ENCODE data around the gene RHBG.

RHBG gene

GRCh38 chr1:156413391-156414246 lies 44.6 kb downstream of the RHBG start:
- TF ChIP-seq Cebpa-rat (IDR thresholded peaks at IDR 0.05), result no peak
- no peak overlapping the region for H3K4me2 ChIP-seq
- no peak overlapping the region for H3K9ac ChIP-seq
- H3K4me1 ChIP-seq, result no peaks in the 10 kb centered on the region
- H4K20me1 ChIP-seq, result no peaks in the 10 kb centered on the region; the same call in 1 of the 2 replicates
- no peak overlapping the region for H3K27ac ChIP-seq
- no peaks in the 10 kb centered on the region for H3K36me3 ChIP-seq
- peaks cover 59% of the 10 kb centered on the region for H3K27me3 ChIP-seq
- no peak overlapping the region for H3K4me3 ChIP-seq
- H3K9me3 ChIP-seq, result no peaks in the 10 kb centered on the region

- Histone ChIP-seq H3K4me3 (no peak overlapping the region), H3K9me3 (no peaks in the 10 kb centered on the region), H3K36me3 (no peaks in the 10 kb centered on the region), H3K9ac (no peak overlapping the region), H4K20me1 (no peaks in the 10 kb centered on the region; the same call in 1 of the 2 replicates), H3K27me3 (peaks cover 68% of the 10 kb centered on the region), H3K4me1 (no peaks in the 10 kb centered on the region), H3K27ac (no peak overlapping the region), H3K4me2 (no peak overlapping the region)
- TF ChIP-seq Cebpa-rat (IDR thresholded peaks at IDR 0.05), result no peak
Measured at GRCh38 chr1:156414461-156415064, 45.6 kb downstream of the RHBG start.

- no peaks in the 10 kb centered on the region for H3K4me1 ChIP-seq
- H3K4me2 ChIP-seq, result no peak overlapping the region
- peaks cover 16% of the 10 kb centered on the region; the same call in 1 of the 2 replicates for H4K20me1 ChIP-seq
- no peak overlapping the region for H3K4me3 ChIP-seq
- peaks cover 83% of the 10 kb centered on the region for H3K27me3 ChIP-seq
- H3K27ac ChIP-seq, result no peak overlapping the region
- H3K9me3 ChIP-seq, result peaks cover 17% of the 10 kb centered on the region
- no peak overlapping the region for H3K9ac ChIP-seq
- H3K36me3 ChIP-seq, result no peaks in the 10 kb centered on the region
- TF ChIP-seq Cebpa-rat (IDR thresholded peaks at IDR 0.05), result no peak
Measured at GRCh38 chr1:156416993-156417392, 48.0 kb downstream of the RHBG start.

GRCh38 chr1:156417401-156418020 lies 48.5 kb downstream of the RHBG start:
- Histone ChIP-seq H3K9me3 (peaks cover 20% of the 10 kb centered on the region), H3K36me3 (no peaks in the 10 kb centered on the region), H3K4me1 (no peaks in the 10 kb centered on the region), H3K27ac (no peak overlapping the region), H4K20me1 (peaks cover 21% of the 10 kb centered on the region; the same call in 1 of the 2 replicates), H3K4me3 (no peak overlapping the region), H3K27me3 (peaks cover 88% of the 10 kb centered on the region), H3K9ac (no peak overlapping the region), H3K4me2 (no peak overlapping the region)
- TF ChIP-seq Cebpa-rat (IDR thresholded peaks at IDR 0.05), result no peak

- H3K4me3 ChIP-seq, result no peak overlapping the region
- no peaks in the 10 kb centered on the region for H3K36me3 ChIP-seq
- TF ChIP-seq Cebpa-rat (IDR thresholded peaks at IDR 0.05), result no peak
- H3K9ac ChIP-seq, result no peak overlapping the region
- H3K4me1 ChIP-seq, result no peaks in the 10 kb centered on the region
- H3K9me3 ChIP-seq, result peaks cover 20% of the 10 kb centered on the region
- H4K20me1 ChIP-seq, result peaks cover 30% of the 10 kb centered on the region; the same call in 1 of the 2 replicates
- no peak overlapping the region for H3K4me2 ChIP-seq
- no peak overlapping the region for H3K27ac ChIP-seq
- H3K27me3 ChIP-seq, result peaks cover 94% of the 10 kb centered on the region
Measured at GRCh38 chr1:156418416-156419070, 49.5 kb downstream of the RHBG start.

GRCh38 chr1:156419854-156420204 lies 50.8 kb downstream of the RHBG start:
- no peak overlapping the region for H3K4me2 ChIP-seq
- peak overlapping the region; percentile 6; the same call in 1 of the 2 replicates for H3K4me3 ChIP-seq
- peaks cover 100% of the 10 kb centered on the region for H3K27me3 ChIP-seq
- H3K4me1 ChIP-seq, result no peaks in the 10 kb centered on the region
- H4K20me1 ChIP-seq, result peaks cover 36% of the 10 kb centered on the region; the same call in 1 of the 2 replicates
- no peaks in the 10 kb centered on the region for H3K36me3 ChIP-seq
- no peak overlapping the region for H3K9ac ChIP-seq
- H3K9me3 ChIP-seq, result peaks cover 20% of the 10 kb centered on the region
- H3K27ac ChIP-seq, result no peak overlapping the region
- no peak for TF ChIP-seq Cebpa-rat (IDR thresholded peaks at IDR 0.05)

GRCh38 chr1:156420205-156421061 lies 51.4 kb downstream of the RHBG start:
- no peak overlapping the region for H3K4me2 ChIP-seq
- H3K27ac ChIP-seq, result no peak overlapping the region
- H3K9ac ChIP-seq, result no peak overlapping the region

GRCh38 chr1:156421062-156421938 lies 52.3 kb downstream of the RHBG start:
- Histone ChIP-seq H3K4me3 (peak overlapping the region; percentile 34; the same call in 1 of the 2 replicates), H3K9ac (no peak overlapping the region)
- no peak for TF ChIP-seq Cebpa-rat (IDR thresholded peaks at IDR 0.05)

More at GRCh38 chr1:156420205-156421061, 51.4 kb downstream of the RHBG start:
- TF ChIP-seq Cebpa-rat (IDR thresholded peaks at IDR 0.05), result no peak
- Histone ChIP-seq H3K36me3 (no peaks in the 10 kb centered on the region), H4K20me1 (peaks cover 36% of the 10 kb centered on the region; the same call in 1 of the 2 replicates), H3K27me3 (peaks cover 100% of the 10 kb centered on the region), H3K4me1 (no peaks in the 10 kb centered on the region), H3K9me3 (peaks cover 20% of the 10 kb centered on the region), H3K4me3 (peak overlapping the region; percentile 34; the same call in 1 of the 2 replicates)

More at GRCh38 chr1:156421062-156421938, 52.3 kb downstream of the RHBG start:
- Histone ChIP-seq H3K4me1 (no peaks in the 10 kb centered on the region), H3K27ac (no peak overlapping the region), H3K36me3 (no peaks in the 10 kb centered on the region), H3K4me2 (no peak overlapping the region), H4K20me1 (peaks cover 42% of the 10 kb centered on the region; the same call in 1 of the 2 replicates), H3K9me3 (peaks cover 20% of the 10 kb centered on the region), H3K27me3 (peaks cover 100% of the 10 kb centered on the region)
